CD4-positive, alpha-beta memory T cell (primary cell): ENCODE results near the gene KSR1. TPM values are rescaled to one million over a fixed set of nuclear protein-coding genes. Genes with fewer than 3 reads are reported as not detected.

Experiments
- CTCF ChIA-PET: fragments of 350-600 bp; sonication (Branson Sonifier 250); formaldehyde crosslinking; loops from one replicate; lab custom pipeline; 2021; ENCODE audit warnings: inconsistent platforms; ENCODE audit not compliant: partially characterized antibody; lab: Charles Lee
- POLR2A ChIA-PET: fragments of 350-600 bp; sonication (Branson Sonifier 250); formaldehyde crosslinking; loops from one replicate; lab custom pipeline; 2021; ENCODE audit not compliant: partially characterized antibody; lab: Charles Lee
- DNase-seq, 5 donors: peaks; one replicate each; pipeline versions ENCODE4 v3.0.0 to v3.0.0-alpha.2; 2020 to 2022; ENCODE audit warnings: mixed read lengths in 1 of 5
- H3K27ac ChIP-seq: one replicate; pipeline ENCODE4 v1.7.0; 2013; ENCODE audit warnings: low read depth, low read length
- H3K27me3 ChIP-seq: 2 replicates; pipeline ENCODE4 v1.7.0; 2013; ENCODE audit warnings: mild to moderate bottlenecking, low read length, moderate library complexity; ENCODE audit not compliant: insufficient read depth
- H3K36me3 ChIP-seq: 2 replicates; pipeline ENCODE4 v1.7.0; 2013; ENCODE audit warnings: mild to moderate bottlenecking, low read length, moderate library complexity; ENCODE audit not compliant: insufficient read depth
- H3K4me1 ChIP-seq: 2 replicates; pipeline ENCODE4 v1.7.0; 2013; ENCODE audit warnings: mild to moderate bottlenecking, low read length, moderate library complexity; ENCODE audit not compliant: insufficient read depth
- H3K4me3 ChIP-seq, 2 donors: one replicate each; pipeline ENCODE4 v1.7.0; 2013; ENCODE audit warnings: low read length in 2 of 2, mild to moderate bottlenecking in 1 of 2
- H3K9me3 ChIP-seq, 2 donors: one replicate each; pipeline ENCODE4 v1.7.0; 2013; ENCODE audit warnings: low read length in 2 of 2, control low read depth in 1 of 2; ENCODE audit not compliant: control insufficient read depth in 1 of 2
- H3K27ac Mint-ChIP-seq, 7 donors: one replicate each; pipeline ENCODE4 v1.8.0; 2020 to 2021; ENCODE audit warnings: mixed read lengths in 7 of 7, mild to moderate bottlenecking in 6 of 7, inconsistent platforms in 3 of 7, moderate library complexity in 3 of 7
- H3K27me3 Mint-ChIP-seq, 2 donors: one replicate each; pipeline ENCODE4 v1.8.0; 2020 to 2021; ENCODE audit warnings: mixed read lengths in 2 of 2
- H3K36me3 Mint-ChIP-seq, 2 donors: one replicate each; pipeline ENCODE4 v1.8.0; 2020 to 2021; ENCODE audit warnings: mixed read lengths in 2 of 2, inconsistent platforms in 1 of 2, mild to moderate bottlenecking in 1 of 2
- H3K4me1 Mint-ChIP-seq, 4 donors: one replicate each; pipeline ENCODE4 v1.8.0; 2020 to 2021; ENCODE audit warnings: mixed read lengths in 4 of 4, mild to moderate bottlenecking in 1 of 4
- H3K4me3 Mint-ChIP-seq, 8 donors: one replicate each; pipeline ENCODE4 v1.8.0; 2020 to 2021; ENCODE audit warnings: mixed read lengths in 8 of 8, mild to moderate bottlenecking in 7 of 8, moderate library complexity in 6 of 8, inconsistent platforms in 3 of 8
- H3K9me3 Mint-ChIP-seq, 8 donors: one replicate each; pipeline ENCODE4 v1.8.0; 2020 to 2021; ENCODE audit warnings: mixed read lengths in 8 of 8, mild to moderate bottlenecking in 5 of 8, inconsistent platforms in 3 of 8, moderate library complexity in 1 of 8
- intact Hi-C: fragments of 100-400 bp; cut with micrococcal nuclease; formaldehyde crosslinking; loops from one replicate; pipeline ENCODE4 v1.15.1; 2023
- polyA plus RNA-seq, 2 donors: library from polyadenylated mRNA; unstranded; fragments of 300-500 nt; fragmentation: Illumina TruSeq; gene quantifications; one replicate each; pipeline ENCODE4 v1.2.3, GENCODE V29; 2021
- total RNA-seq, 2 experiments: library from RNA; stranded (reverse); gene quantifications; one replicate each; pipeline ENCODE4 v1.2.3, GENCODE V29; 2021

KSR1 gene
- total and polyA plus RNA-seq, 4 experiments from 2014 or later = 0.77 to 40.0 (median 18.7) TPM

GRCh38 chr17:27454089-27454488 is 2.2 kb upstream of the KSR1 start:
- Mint-ChIP-seq H3K27me3 (no peaks in the 10 kb centered on the region), H3K36me3 (peaks cover 0 to 5% of the 10 kb centered on the region in 2 donors), H3K4me3 (peak overlapping the region in 1 of 8 donors; percentile 55), H3K4me1 (peaks cover 19 to 32% (median 26%) of the 10 kb centered on the region in 4 donors), H3K9me3 (no peaks in the 10 kb centered on the region), H3K27ac (peak overlapping the region in 4 of 7 donors; percentile 2 to 69 (median 27))
- no peak overlapping the region for H3K4me3 ChIP-seq
- no peaks in the 10 kb centered on the region for H3K36me3 ChIP-seq
- H3K4me1 ChIP-seq = peaks cover 20% of the 10 kb centered on the region
- CTCF ChIA-PET = interaction anchor here (0.6 kb wide), 1 partner anchor 66 kb away, joined by 3 read pairs; no protein-coding TSS in a partner anchor
- no peak for DNase-seq
- no peaks in the 10 kb centered on the region for H3K27me3 ChIP-seq
- no peak overlapping the region for H3K27ac ChIP-seq
- POLR2A ChIA-PET = interaction anchor here (3.3 kb wide), 1 partner anchor 160 kb away, joined by 28 read pairs; the partner anchor contains the start of gene WSB1
- intact Hi-C loops = no loop called here
- no peaks in the 10 kb centered on the region for H3K9me3 ChIP-seq

- peaks cover 3 to 8% of the 10 kb centered on the region in 2 donors for H3K36me3 Mint-ChIP-seq
- peak overlapping the region; percentile 23 to 93 (median 68) for H3K27ac Mint-ChIP-seq
- ChIA-PET POLR2A (interaction anchor here (0.6 to 4.4 kb wide), 12 partner anchors 10 to 161 kb away, joined by 3 to 56 read pairs (median 4); partner anchors contain the start of gene WSB1), CTCF (interaction anchor here (0.9 to 2.3 kb wide), 15 partner anchors 10 to 196 kb away, joined by 3 to 43 read pairs (median 7); no protein-coding TSS in a partner anchor)
- peak overlapping the region in 1 of 2 donors; percentile 72 for H3K4me3 ChIP-seq
- peak overlapping the region; percentile 60 for H3K27ac ChIP-seq
- peaks cover 22% of the 10 kb centered on the region for H3K4me1 ChIP-seq
- H3K27me3 ChIP-seq = no peaks in the 10 kb centered on the region
- H3K4me1 Mint-ChIP-seq = peaks cover 19 to 38% (median 28%) of the 10 kb centered on the region in 4 donors
- no peaks in the 10 kb centered on the region for H3K9me3 ChIP-seq
- intact Hi-C loops = loop anchor here (5.0 kb wide), 1 partner anchor 163 kb away; the partner anchor contains the start of gene WSB1
- no peaks in the 10 kb centered on the region for H3K27me3 Mint-ChIP-seq
- H3K36me3 ChIP-seq = no peaks in the 10 kb centered on the region
- H3K9me3 Mint-ChIP-seq = no peaks in the 10 kb centered on the region
- no peak for DNase-seq
- peak overlapping the region; percentile 72 to 83 (median 76) for H3K4me3 Mint-ChIP-seq
Measured at GRCh38 chr17:27455236-27455913, 873 bp upstream of the KSR1 start.

- no peaks in the 10 kb centered on the region for H3K9me3 ChIP-seq
- ChIA-PET POLR2A (interaction anchor here (1.2 to 4.4 kb wide), 11 partner anchors 8 to 163 kb away, joined by 3 to 56 read pairs (median 5); partner anchors contain the start of gene WSB1), CTCF (interaction anchor here (0.9 to 2.3 kb wide), 9 partner anchors 8 to 143 kb away, joined by 4 to 43 read pairs (median 8); no protein-coding TSS in a partner anchor)
- peak overlapping the region; percentile 60 for H3K27ac ChIP-seq
- peak overlapping the region; percentile 61 to 72 for H3K4me3 ChIP-seq
- Mint-ChIP-seq H3K9me3 (no peaks in the 10 kb centered on the region), H3K27ac (peak overlapping the region; percentile 81 to 95 (median 87)), H3K4me1 (peaks cover 20 to 38% (median 30%) of the 10 kb centered on the region in 4 donors), H3K36me3 (peaks cover 3 to 8% of the 10 kb centered on the region in 2 donors), H3K27me3 (no peaks in the 10 kb centered on the region), H3K4me3 (peak overlapping the region; percentile 87 to 97 (median 90))
- intact Hi-C loops = loop anchor here (1.0 to 5.0 kb wide), 4 partner anchors 16 to 165 kb away; partner anchors contain the start of gene WSB1
- H3K27me3 ChIP-seq = no peaks in the 10 kb centered on the region
- no peaks in the 10 kb centered on the region for H3K36me3 ChIP-seq
- peaks cover 22% of the 10 kb centered on the region for H3K4me1 ChIP-seq
- DNase-seq = peak in 1 of 5 donors; percentile 20
Measured at GRCh38 chr17:27456681-27457359, 572 bp downstream of the KSR1 start.

- Histone ChIP-seq H3K9me3 (no peaks in the 10 kb centered on the region), H3K4me1 (peaks cover 22% of the 10 kb centered on the region), H3K4me3 (peak overlapping the region; percentile 61 to 72), H3K27me3 (no peaks in the 10 kb centered on the region), H3K27ac (peak overlapping the region; percentile 60), H3K36me3 (no peaks in the 10 kb centered on the region)
- CTCF ChIA-PET = interaction anchor here (1.0 to 2.9 kb wide), 3 partner anchors 65 to 143 kb away, joined by 3 to 16 read pairs (median 4); no protein-coding TSS in a partner anchor
- Mint-ChIP-seq H3K36me3 (peaks cover 3 to 8% of the 10 kb centered on the region in 2 donors), H3K9me3 (no peaks in the 10 kb centered on the region), H3K27me3 (no peaks in the 10 kb centered on the region), H3K27ac (peak overlapping the region; percentile 81 to 95 (median 87)), H3K4me3 (peak overlapping the region; percentile 87 to 97 (median 90)), H3K4me1 (peaks cover 23 to 39% (median 33%) of the 10 kb centered on the region in 4 donors)
- POLR2A ChIA-PET = interaction anchor here (1.6 to 4.4 kb wide), 4 partner anchors 11 to 163 kb away, joined by 7 to 56 read pairs (median 27); partner anchors contain the start of gene WSB1
- DNase-seq = no peak
- intact Hi-C loops = loop anchor here (5.0 kb wide), 1 partner anchor 165 kb away; the partner anchor contains the start of gene WSB1
Measured at GRCh38 chr17:27457360-27457715, 1.1 kb downstream of the KSR1 start.

- ChIA-PET POLR2A (interaction anchor here (1.6 to 4.4 kb wide), 3 partner anchors 10 to 23 kb away, joined by 7 to 56 read pairs (median 26); no protein-coding TSS in a partner anchor), CTCF (interaction anchor here (0.8 to 2.9 kb wide), 5 partner anchors 14 to 143 kb away, joined by 3 to 16 read pairs (median 4); no protein-coding TSS in a partner anchor)
- Histone ChIP-seq H3K4me1 (peaks cover 22% of the 10 kb centered on the region), H3K27ac (no peak overlapping the region), H3K36me3 (no peaks in the 10 kb centered on the region), H3K9me3 (no peaks in the 10 kb centered on the region), H3K4me3 (peak overlapping the region; percentile 61 to 72), H3K27me3 (no peaks in the 10 kb centered on the region)
- Mint-ChIP-seq H3K4me3 (peak overlapping the region; percentile 87 to 97 (median 90)), H3K27ac (peak overlapping the region; percentile 4 to 95 (median 87)), H3K4me1 (peaks cover 26 to 42% (median 36%) of the 10 kb centered on the region in 4 donors), H3K27me3 (no peaks in the 10 kb centered on the region), H3K9me3 (no peaks in the 10 kb centered on the region), H3K36me3 (peaks cover 3 to 8% of the 10 kb centered on the region in 2 donors)
- intact Hi-C loops = loop anchor here (5.0 kb wide), 1 partner anchor 166 kb away; the partner anchor contains the start of gene WSB1
- DNase-seq = no peak
Measured at GRCh38 chr17:27457731-27458523, 1.7 kb downstream of the KSR1 start.

GRCh38 chr17:27458524-27458908 is 2.3 kb downstream of the KSR1 start:
- no peaks in the 10 kb centered on the region for H3K9me3 ChIP-seq

More at GRCh38 chr17:27458524-27458908, 2.3 kb downstream of the KSR1 start:
- Histone ChIP-seq H3K4me1 (peaks cover 23% of the 10 kb centered on the region), H3K27me3 (no peaks in the 10 kb centered on the region), H3K36me3 (no peaks in the 10 kb centered on the region), H3K4me3 (no peak overlapping the region), H3K27ac (no peak overlapping the region)
- no peaks in the 10 kb centered on the region for H3K9me3 Mint-ChIP-seq
- CTCF ChIA-PET = interaction anchor here (0.8 to 2.9 kb wide), 4 partner anchors 14 to 142 kb away, joined by 3 to 16 read pairs (median 4); no protein-coding TSS in a partner anchor
- peaks cover 28 to 48% (median 41%) of the 10 kb centered on the region in 4 donors for H3K4me1 Mint-ChIP-seq
- H3K36me3 Mint-ChIP-seq = peaks cover 3 to 8% of the 10 kb centered on the region in 2 donors
- POLR2A ChIA-PET = interaction anchor here (3.0 to 4.4 kb wide), 2 partner anchors 9 to 14 kb away, joined by 26 to 56 read pairs; no protein-coding TSS in a partner anchor
- peak overlapping the region in 7 of 8 donors; percentile 12 to 91 (median 70) for H3K4me3 Mint-ChIP-seq
- H3K27me3 Mint-ChIP-seq = no peaks in the 10 kb centered on the region
- no peak for DNase-seq
- peak overlapping the region in 3 of 7 donors; percentile 18 to 70 (median 29) for H3K27ac Mint-ChIP-seq
- intact Hi-C loops = loop anchor here (5.0 kb wide), 1 partner anchor 166 kb away; the partner anchor contains the start of gene WSB1
